GM13976 (cell line): ENCODE results near the gene CNTNAP2.

Source experiments
- DNase-seq: peaks from one replicate; pipeline ENCODE4 v3.0.0; 2012; ENCODE audit warnings: low spot score
- in situ Hi-C: fragments of 300-500 bp; cut with MboI; formaldehyde crosslinking; loops from one replicate; pipeline ENCODE4 v1.12.0; 2022; ENCODE audit warnings: low sequenced_read_pairs, mixed read lengths, inconsistent platforms; ENCODE audit not compliant: unreplicated experiment
- TF ChIP-seq, protein P1 (sequence below): IDR thresholded peaks from 2 replicates; pipeline ENCODE4 v1.5.1; 2012; ENCODE audit warnings: borderline replicate concordance, mild to moderate bottlenecking; ENCODE audit not compliant: insufficient read depth; ENCODE audit errors: extremely low read depth, missing control alignments, control extremely low read depth

Gene CNTNAP2

GRCh38 chr7:148306759-148307158, 2190.2 kb downstream of the CNTNAP2 start:
- in situ Hi-C loops = no loop called here
- TF ChIP-seq, protein P1, sequence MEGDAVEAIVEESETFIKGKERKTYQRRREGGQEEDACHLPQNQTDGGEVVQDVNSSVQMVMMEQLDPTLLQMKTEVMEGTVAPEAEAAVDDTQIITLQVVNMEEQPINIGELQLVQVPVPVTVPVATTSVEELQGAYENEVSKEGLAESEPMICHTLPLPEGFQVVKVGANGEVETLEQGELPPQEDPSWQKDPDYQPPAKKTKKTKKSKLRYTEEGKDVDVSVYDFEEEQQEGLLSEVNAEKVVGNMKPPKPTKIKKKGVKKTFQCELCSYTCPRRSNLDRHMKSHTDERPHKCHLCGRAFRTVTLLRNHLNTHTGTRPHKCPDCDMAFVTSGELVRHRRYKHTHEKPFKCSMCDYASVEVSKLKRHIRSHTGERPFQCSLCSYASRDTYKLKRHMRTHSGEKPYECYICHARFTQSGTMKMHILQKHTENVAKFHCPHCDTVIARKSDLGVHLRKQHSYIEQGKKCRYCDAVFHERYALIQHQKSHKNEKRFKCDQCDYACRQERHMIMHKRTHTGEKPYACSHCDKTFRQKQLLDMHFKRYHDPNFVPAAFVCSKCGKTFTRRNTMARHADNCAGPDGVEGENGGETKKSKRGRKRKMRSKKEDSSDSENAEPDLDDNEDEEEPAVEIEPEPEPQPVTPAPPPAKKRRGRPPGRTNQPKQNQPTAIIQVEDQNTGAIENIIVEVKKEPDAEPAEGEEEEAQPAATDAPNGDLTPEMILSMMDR = no peak

DNA sequence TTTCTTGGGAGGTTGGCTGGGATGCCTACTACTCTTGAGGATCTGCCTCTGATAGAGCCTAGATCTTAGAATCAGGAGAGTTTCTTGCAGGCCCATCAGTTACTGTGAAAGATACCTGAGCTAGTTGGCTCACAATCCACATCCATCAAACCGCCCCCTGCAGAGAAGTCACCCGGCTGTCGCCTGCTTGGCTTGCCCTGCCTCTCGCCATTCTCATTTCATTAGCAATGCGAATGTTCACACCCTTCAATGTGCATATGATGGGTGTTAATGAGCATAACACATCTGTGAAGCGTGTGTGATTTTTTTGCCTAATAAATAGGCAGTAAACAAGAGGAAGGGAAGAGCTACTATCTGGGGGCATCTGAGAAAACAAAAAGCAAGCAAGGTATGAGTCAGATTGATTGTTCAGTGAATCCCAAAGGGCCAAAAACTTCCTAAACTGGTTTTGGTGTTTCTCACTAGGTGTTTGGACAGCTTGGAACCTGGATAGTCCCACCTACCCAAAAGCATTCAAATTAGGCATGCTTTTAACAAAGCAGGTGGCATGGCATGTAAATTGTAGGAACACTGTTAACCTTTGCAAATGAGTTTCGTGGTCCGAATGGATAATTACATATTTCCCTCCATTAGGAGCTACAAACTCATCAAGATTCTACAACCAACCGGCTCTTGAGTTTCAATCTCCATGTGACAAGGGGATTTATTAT, 2201.7 kb downstream of the CNTNAP2 start:
- in situ Hi-C loops = no loop called here
- TF ChIP-seq, protein P1 = no peak
- DNase-seq = no peak

More at GRCh38 chr7:148306759-148307158, 2190.2 kb downstream of the CNTNAP2 start:
- DNase-seq = peak; percentile 43

DNA sequence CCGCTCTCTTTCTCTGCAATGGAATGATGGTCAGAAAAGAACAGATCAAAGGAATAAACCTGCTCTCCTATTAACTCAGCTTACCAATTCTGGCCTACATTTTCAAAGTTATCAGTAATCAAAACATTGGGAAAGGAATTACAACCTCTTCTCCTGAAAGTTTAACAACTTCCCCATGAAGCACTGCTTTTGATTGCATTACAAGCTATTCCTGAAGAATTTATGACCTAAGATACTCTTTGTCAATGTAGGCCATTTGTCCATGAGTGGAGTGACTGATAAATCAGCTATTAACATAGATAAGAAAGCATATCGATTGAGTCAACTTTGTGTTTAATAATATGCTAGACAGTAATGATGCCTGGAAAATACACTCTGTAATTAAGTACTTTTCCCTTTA, 2202.2 kb downstream of the CNTNAP2 start:
- in situ Hi-C loops = no loop called here
- no peak for DNase-seq
- TF ChIP-seq, protein P1 = no peak

GRCh38 chr7:148319316-148319808, 2202.8 kb downstream of the CNTNAP2 start:
- no peak for DNase-seq
- in situ Hi-C loops = no loop called here
- TF ChIP-seq, protein P1 = no peak

DNA sequence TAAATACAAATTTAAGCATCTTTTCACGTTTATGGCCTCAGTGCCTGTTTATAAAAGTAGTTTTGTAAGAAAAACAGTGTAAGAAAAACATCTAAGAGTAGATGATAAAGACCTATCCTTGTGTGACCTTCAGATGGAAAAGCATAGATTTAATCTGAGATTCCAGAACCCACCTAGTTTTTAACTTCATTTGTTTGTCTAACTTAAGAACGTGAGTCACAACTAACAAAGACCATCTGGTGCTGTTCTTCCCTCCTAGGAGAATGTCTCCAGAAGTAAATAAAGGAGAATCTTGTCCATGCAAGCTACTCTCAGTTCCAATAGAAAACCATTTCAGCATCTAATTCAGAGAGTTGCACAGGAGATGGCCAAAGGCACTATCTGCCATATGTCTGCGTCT, 2208.6 kb downstream of the CNTNAP2 start:
- TF ChIP-seq, protein P1 = no peak
- in situ Hi-C loops = no loop called here
- no peak for DNase-seq

DNA sequence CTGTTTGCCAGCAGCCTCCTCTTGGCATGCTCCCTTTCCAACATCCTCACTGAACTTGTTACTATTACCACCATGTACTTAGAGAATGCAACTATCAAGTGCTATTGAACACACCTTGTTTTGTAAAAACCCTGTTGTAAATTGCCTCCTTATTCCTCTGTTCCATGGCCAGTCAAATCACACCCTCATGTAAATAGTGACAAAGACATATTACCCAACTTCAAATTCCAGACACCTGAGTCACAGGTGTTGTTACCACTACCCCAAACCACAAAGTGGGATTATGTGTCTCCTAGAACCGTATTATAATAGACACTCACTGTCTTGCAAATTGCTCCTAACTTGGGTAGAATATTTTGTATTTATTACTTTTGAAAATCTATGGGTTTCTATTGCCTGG, 2210.8 kb downstream of the CNTNAP2 start:
- DNase-seq = no peak
- in situ Hi-C loops = no loop called here

More for the DNA sequence above, 2210.8 kb downstream of the CNTNAP2 start:
- TF ChIP-seq, protein P1 = no peak
